ENCODE results near the gene ABCA2. TPM values are rescaled to one million over a fixed set of nuclear protein-coding genes. Genes with fewer than 3 reads are reported as not detected.

Gene ABCA2
- polyA plus RNA-seq, 1 donor (not counting 4 experiments of a cell fraction or from before 2014, with no cell fraction given): 1.3 TPM

DNA sequence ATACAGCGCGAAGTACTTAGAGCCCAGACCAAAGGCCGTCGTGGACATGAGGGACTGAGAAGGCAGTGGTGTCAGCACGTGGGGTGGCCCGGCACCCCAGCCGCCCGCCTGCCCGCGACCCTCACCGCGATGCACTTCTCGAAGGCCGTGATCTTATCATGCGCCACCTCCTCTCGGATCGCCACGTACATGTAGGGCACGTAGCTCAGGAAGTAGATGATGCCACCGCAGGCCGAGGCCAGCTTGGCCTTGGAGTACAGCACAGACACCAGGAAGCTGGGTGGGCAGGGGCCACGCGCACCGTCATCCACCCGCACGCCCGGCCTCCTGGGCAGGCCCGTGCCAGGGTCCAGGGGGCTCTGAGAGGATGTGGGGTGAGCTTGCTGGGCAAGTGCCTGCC lies 11.0 kb downstream of the ABCA2 start:
- no peak overlapping the region for H2AFZ ChIP-seq (ENCODE audit: control insufficient read depth, low read length)
- no peak for TF ChIP-seq EZH2 (IDR thresholded peaks at IDR 0.05; ENCODE audit: low read length)
- no peak for TF ChIP-seq CTCF (optimal IDR thresholded peaks at IDR 0.05 in 1 of 3, IDR thresholded peaks at IDR 0.05 in 1 of 3, conservative IDR thresholded peaks at IDR 0.05 in 1 of 3; ENCODE audit: extremely low read depth in 1 of 3, insufficient read depth in 2 of 3, low read length in 3 of 3)
- H3K4me2 ChIP-seq (ENCODE audit: control insufficient read depth, extremely low read depth, insufficient read depth, low read depth, low read length): no peak overlapping the region
- no peak for DNase-seq (ENCODE audit: low read depth, low spot score)
- no peaks in the 10 kb centered on the region for H4K20me1 ChIP-seq (ENCODE audit: control insufficient read depth, extremely low read depth, insufficient read depth, low read length)
- no peak overlapping the region for H3K4me3 ChIP-seq (ENCODE audit: control insufficient read depth in 2 of 3, extremely low read depth in 1 of 3, insufficient read depth in 2 of 3, low read depth in 1 of 3, low read length in 3 of 3)
- H3K9ac ChIP-seq (ENCODE audit: control insufficient read depth, extremely low read depth, insufficient read depth, low read length): no peak overlapping the region
- no peaks in the 10 kb centered on the region for H3K79me2 ChIP-seq (ENCODE audit: control insufficient read depth, insufficient read depth, low read length)
- H3K36me3 ChIP-seq (ENCODE audit: control insufficient read depth in 2 of 2, extremely low read depth in 1 of 2, insufficient read depth in 2 of 2, low read length in 2 of 2): no peaks in the 10 kb centered on the region
- dilution Hi-C loops (cut with MboI; ENCODE audit: extremely low pct_ligation_motif_present, low sequenced_read_pairs): no loop called here
- FAIRE-seq: no peak
- H3K4me1 ChIP-seq (ENCODE audit: control insufficient read depth, extremely low read depth, insufficient read depth, low read length): no peaks in the 10 kb centered on the region
- H3K27ac ChIP-seq (ENCODE audit: control insufficient read depth, insufficient read depth, low read length): no peak overlapping the region
- no peaks in the 10 kb centered on the region for H3K9me1 ChIP-seq (ENCODE audit: control insufficient read depth, extremely low read depth, insufficient read depth, low read length)
- no peaks in the 10 kb centered on the region for H3K27me3 ChIP-seq (ENCODE audit: control insufficient read depth, extremely low read depth, insufficient read depth, low read length)
- H3K9me3 ChIP-seq (ENCODE audit: control insufficient read depth, low read depth, low read length): no peaks in the 10 kb centered on the region

DNA sequence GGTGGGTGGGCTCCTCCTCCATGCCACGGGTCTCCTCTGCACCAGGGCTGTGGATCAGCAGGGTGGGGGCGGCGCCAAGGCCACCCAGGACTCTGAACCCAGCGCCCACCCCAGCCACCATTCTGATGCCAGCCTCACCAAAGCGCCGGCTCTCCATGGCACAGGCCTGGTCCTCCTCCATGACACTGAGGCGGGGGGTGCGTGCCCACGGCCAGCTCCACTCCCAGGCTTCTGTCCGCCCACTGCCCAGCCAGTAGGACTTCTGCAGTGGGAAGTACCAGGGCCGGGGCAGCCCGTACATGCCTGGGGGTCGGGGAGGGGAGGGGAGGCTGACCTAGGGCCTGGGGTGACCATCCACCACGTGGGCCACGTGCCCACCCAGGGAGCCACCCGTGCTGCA lies 11.6 kb downstream of the ABCA2 start:
- H3K4me3 ChIP-seq (ENCODE audit: control insufficient read depth in 2 of 3, extremely low read depth in 1 of 3, insufficient read depth in 2 of 3, low read depth in 1 of 3, low read length in 3 of 3): no peak overlapping the region
- H3K79me2 ChIP-seq (ENCODE audit: control insufficient read depth, insufficient read depth, low read length): no peaks in the 10 kb centered on the region
- no peaks in the 10 kb centered on the region for H4K20me1 ChIP-seq (ENCODE audit: control insufficient read depth, extremely low read depth, insufficient read depth, low read length)
- no peak overlapping the region for H3K9ac ChIP-seq (ENCODE audit: control insufficient read depth, extremely low read depth, insufficient read depth, low read length)
- dilution Hi-C loops (cut with MboI; ENCODE audit: extremely low pct_ligation_motif_present, low sequenced_read_pairs): no loop called here
- H3K9me3 ChIP-seq (ENCODE audit: control insufficient read depth, low read depth, low read length): no peaks in the 10 kb centered on the region
- no peak for FAIRE-seq
- H3K27ac ChIP-seq (ENCODE audit: control insufficient read depth, insufficient read depth, low read length): no peak overlapping the region
- H3K4me2 ChIP-seq (ENCODE audit: control insufficient read depth, extremely low read depth, insufficient read depth, low read depth, low read length): no peak overlapping the region
- no peaks in the 10 kb centered on the region for H3K36me3 ChIP-seq (ENCODE audit: control insufficient read depth in 2 of 2, extremely low read depth in 1 of 2, insufficient read depth in 2 of 2, low read length in 2 of 2)
- no peaks in the 10 kb centered on the region for H3K9me1 ChIP-seq (ENCODE audit: control insufficient read depth, extremely low read depth, insufficient read depth, low read length)
- no peak for TF ChIP-seq EZH2 (IDR thresholded peaks at IDR 0.05; ENCODE audit: low read length)
- TF ChIP-seq CTCF (optimal IDR thresholded peaks at IDR 0.05 in 1 of 3, IDR thresholded peaks at IDR 0.05 in 1 of 3, conservative IDR thresholded peaks at IDR 0.05 in 1 of 3; ENCODE audit: extremely low read depth in 1 of 3, insufficient read depth in 2 of 3, low read length in 3 of 3): no peak
- no peaks in the 10 kb centered on the region for H3K4me1 ChIP-seq (ENCODE audit: control insufficient read depth, extremely low read depth, insufficient read depth, low read length)
- H2AFZ ChIP-seq (ENCODE audit: control insufficient read depth, low read length): no peak overlapping the region
- no peaks in the 10 kb centered on the region for H3K27me3 ChIP-seq (ENCODE audit: control insufficient read depth, extremely low read depth, insufficient read depth, low read length)
- DNase-seq (ENCODE audit: low read depth, low spot score): no peak

Data from keratinocyte (primary cell).